Body of pancreas (tissue), 4 donors: Measurements from ENCODE around the gene LOX. TPM values are rescaled to one million over a fixed set of nuclear protein-coding genes. Genes with fewer than 3 reads are reported as not detected.

Source experiments
- ATAC-seq: fragments of 150-250 bp; one replicate; pipeline ENCODE4 v1.9.1; 2016
- DNase-seq, 4 donors: peaks; one replicate each; pipeline ENCODE4 v3.0.0-alpha.2; 2019
- H3K27ac ChIP-seq, 4 donors: fragments of 200-600 bp; sonication (generic); 1 replicate in 3 of 4; 2 replicates in 1 of 4; pipeline versions ENCODE4 v1.5.1 to v1.6.1; 2016 to 2019; ENCODE audit warnings: mild to moderate bottlenecking in 1 of 4, mixed read lengths in 1 of 4, moderate library complexity in 1 of 4
- H3K27me3 ChIP-seq, 2 donors: fragments of 200-600 bp; sonication (generic); one replicate each; pipeline ENCODE4 v1.6.0; 2016; ENCODE audit warnings: mild to moderate bottlenecking in 1 of 2
- H3K36me3 ChIP-seq, 2 donors: fragments of 200-600 bp; sonication (generic); replicated peaks in 1 of 2; 2 replicates each; pipeline ENCODE4 v1.5.1; 2016; ENCODE audit warnings: low read depth in 2 of 2; ENCODE audit not compliant: insufficient read depth in 1 of 2
- H3K4me1 ChIP-seq: fragments of 200-600 bp; sonication (generic); one replicate; pipeline ENCODE4 v1.6.0; 2016
- H3K4me3 ChIP-seq, 2 donors: fragments of 200-600 bp; sonication (generic); 1 replicate in 1 of 2; 2 replicates in 1 of 2; pipeline ENCODE4 v1.5.1; 2016 to 2019
- H3K9me3 ChIP-seq, 3 donors: fragments of 200-600 bp; sonication (generic); 1 replicate in 2 of 3; 2 replicates in 1 of 3; pipeline ENCODE4 v1.5.1; 2016
- CTCF ChIP-seq, 7 experiments: fragments of 450-650 bp in 4 of 7; fragments of 200-600 bp in 3 of 7; sonication (generic) in 3 of 7; IDR thresholded peaks; one replicate each; pipeline ENCODE4 v1.5.1; 2016 to 2019; ENCODE audit warnings: antibody characterized with exemption in 7 of 7
- POLR2A ChIP-seq, 3 donors: fragments of 450-650 bp; IDR thresholded peaks; one replicate each; pipeline ENCODE4 v1.6.1; 2016; ENCODE audit warnings: antibody characterized with exemption in 3 of 3, mild to moderate bottlenecking in 2 of 3
- WGBS, 2 donors: methylation state at CpG; one replicate each; pipeline ENCODE4 v1.1.5; 2017; 5-methylcytosine and 5-hydroxymethylcytosine counted together
- intact Hi-C: fragments of 100-400 bp; cut with DNase I; formaldehyde crosslinking; loops from one replicate; pipeline ENCODE4 v1.15.1; 2023
- total RNA-seq, 2 donors: library from RNA; depleted of rRNA; stranded (reverse); fragments of >200 nt; gene quantifications; one replicate each; pipeline ENCODE4 v1.1.0, GENCODE V29; 2016

Gene LOX
- total RNA-seq, 2 donors from 2014 or later, result 6.6 to 14.0 TPM

- Histone ChIP-seq H3K9me3 (no peaks in the 10 kb centered on the region), H3K4me1 (no peaks in the 10 kb centered on the region), H3K36me3 (no peaks in the 10 kb centered on the region), H3K4me3 (no peak overlapping the region), H3K27ac (no peak overlapping the region), H3K27me3 (no peaks in the 10 kb centered on the region)
- TF ChIP-seq POLR2A (IDR thresholded peaks at IDR 0.05) (no peak), CTCF (IDR thresholded peaks at IDR 0.05) (no peak)
- WGBS, 2 donors, result 71 to 74% methylated on average over 1 of the region's 1 CpG
- DNase-seq, result no peak
- intact Hi-C loops, result no loop called here
- no peak for ATAC-seq
Observed at GRCh38 chr5:122118356-122118948, 40.4 kb upstream of the LOX start.

- ATAC-seq, result no peak
- Histone ChIP-seq H3K27me3 (no peaks in the 10 kb centered on the region), H3K9me3 (no peaks in the 10 kb centered on the region), H3K4me3 (no peak overlapping the region), H3K27ac (no peak overlapping the region), H3K4me1 (no peaks in the 10 kb centered on the region), H3K36me3 (no peaks in the 10 kb centered on the region)
- DNase-seq, result no peak
- WGBS, 2 donors, result 43 to 50% methylated on average over 2 of the region's 2 CpGs
- intact Hi-C loops, result no loop called here
- TF ChIP-seq POLR2A (IDR thresholded peaks at IDR 0.05) (no peak), CTCF (IDR thresholded peaks at IDR 0.05) (no peak)
Observed at GRCh38 chr5:122114501-122114900, 36.4 kb upstream of the LOX start.

GRCh38 chr5:122112733-122113558 lies 34.9 kb upstream of the LOX start:
- TF ChIP-seq CTCF (IDR thresholded peaks at IDR 0.05) (no peak), POLR2A (IDR thresholded peaks at IDR 0.05) (no peak)
- H3K4me3 ChIP-seq, result no peak overlapping the region
- ATAC-seq, result no peak
- no peak overlapping the region for H3K27ac ChIP-seq
- WGBS, 2 donors, result 69 to 80% methylated on average over 5 to 6 of the region's 6 CpGs
- DNase-seq, result no peak
- no peaks in the 10 kb centered on the region for H3K4me1 ChIP-seq
- intact Hi-C loops, result no loop called here
- no peaks in the 10 kb centered on the region for H3K36me3 ChIP-seq
- no peaks in the 10 kb centered on the region for H3K27me3 ChIP-seq
- H3K9me3 ChIP-seq, result no peaks in the 10 kb centered on the region

GRCh38 chr5:122112063-122112462 lies 34.0 kb upstream of the LOX start:
- Histone ChIP-seq H3K27me3 (no peaks in the 10 kb centered on the region), H3K4me3 (no peak overlapping the region), H3K9me3 (no peaks in the 10 kb centered on the region), H3K4me1 (no peaks in the 10 kb centered on the region), H3K36me3 (no peaks in the 10 kb centered on the region), H3K27ac (no peak overlapping the region)
- ATAC-seq (no peak), DNase-seq (no peak)
- intact Hi-C loops, result no loop called here
- no peak for TF ChIP-seq CTCF (IDR thresholded peaks at IDR 0.05)
- no peak for TF ChIP-seq POLR2A (IDR thresholded peaks at IDR 0.05)
- WGBS, 2 donors, result 36 to 39% methylated on average over 3 of the region's 3 CpGs
